ENCODE results near the gene BLMH.
"Not testable (repeated sequence)": the region's sequence is repeated elsewhere in the genome, so short reads cannot be mapped to it uniquely, and the experiment has no call there.

The BLMH gene

DNA sequence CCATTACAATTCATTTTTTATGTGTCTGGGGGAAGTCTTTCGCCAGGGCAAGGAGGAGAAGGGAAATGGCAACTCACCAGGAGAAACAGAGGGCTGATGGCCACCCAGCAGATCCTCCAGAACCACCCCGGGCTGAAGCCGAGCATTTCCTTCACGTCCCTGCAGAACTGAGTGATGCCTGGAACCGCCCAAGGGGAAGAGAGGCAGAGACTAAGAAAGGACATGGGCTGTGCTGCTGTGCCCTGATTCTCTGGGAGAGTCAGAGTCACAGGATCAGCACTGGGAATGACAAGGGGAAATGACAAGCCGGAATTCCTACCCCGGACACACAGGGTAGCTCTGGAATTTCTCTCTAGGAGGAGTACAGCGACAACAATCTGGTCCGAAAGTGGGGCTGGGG lies 84.1 kb downstream of the BLMH start:
- no peak for DNase-seq

DNA sequence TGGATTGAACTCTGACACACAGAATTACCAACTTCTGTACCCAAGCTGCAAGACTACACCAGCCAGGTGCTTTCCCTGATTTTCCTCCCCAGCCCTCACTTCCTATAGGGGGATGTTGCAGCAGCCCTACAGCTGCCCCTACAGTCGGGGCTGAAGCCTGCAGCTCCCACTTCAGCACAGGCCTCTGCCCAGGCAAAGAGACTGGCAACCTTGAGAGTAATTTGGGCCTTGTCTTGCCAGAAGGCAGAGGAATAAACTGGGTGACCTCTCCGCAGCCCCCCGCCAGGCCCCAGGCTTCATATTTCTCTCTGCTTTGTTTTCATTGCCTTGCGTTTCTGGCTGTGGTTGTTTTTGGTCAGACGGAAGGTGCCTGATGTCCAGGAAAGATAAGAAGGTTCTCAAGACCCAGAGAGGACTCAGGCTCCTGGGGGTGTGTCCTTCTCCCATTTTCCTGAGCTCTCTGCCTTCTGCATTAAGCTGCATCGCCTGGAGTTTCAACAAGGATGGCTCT lies 88.2 kb downstream of the BLMH start:
- DNase-seq = no peak

GRCh38 chr17:30200656-30201055 lies 91.1 kb downstream of the BLMH start:
- DNase-seq = not testable (repeated sequence)

- no peak for DNase-seq
Observed at GRCh38 chr17:30200106-30200505, 91.6 kb downstream of the BLMH start.

DNA sequence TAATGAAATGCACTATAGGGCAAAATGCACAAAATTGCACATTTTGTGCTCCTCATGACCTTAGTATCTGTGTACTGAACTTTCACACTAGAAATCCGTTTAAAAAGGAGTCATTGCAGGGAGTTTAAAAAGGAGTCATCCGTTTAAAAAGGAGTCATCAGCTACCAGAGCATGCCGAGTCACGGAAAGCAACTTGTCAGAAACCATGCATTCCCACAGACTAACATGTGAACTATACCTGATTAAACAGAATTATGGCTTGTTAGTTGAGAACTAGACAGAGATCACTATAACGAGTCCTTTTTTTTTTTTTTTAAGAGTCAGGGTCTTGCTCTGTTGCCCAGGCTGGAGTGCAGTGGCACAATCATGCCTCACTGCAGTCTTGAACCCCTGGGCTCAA lies 92.1 kb downstream of the BLMH start:
- DNase-seq = no peak

Data from hypothalamus (tissue), 51 donors.